ENCODE measurements around the gene KSR2. TPM values are rescaled to one million over a fixed set of nuclear protein-coding genes. Genes with fewer than 3 reads are reported as not detected.

Gene KSR2
- total RNA-seq, 1 experiment from 2014 or later: 1.3 TPM

- no peaks in the 10 kb centered on the region for H4K20me1 ChIP-seq (ENCODE audit: control insufficient read depth, insufficient read depth, insufficient read length)
- H2BK12ac ChIP-seq (ENCODE audit: insufficient read length, low read depth, low read length): no peak overlapping the region
- H3K9me3 ChIP-seq (ENCODE audit: control insufficient read depth, low read depth, low read length): peaks cover 9% of the 10 kb centered on the region
- DNase-seq: no peak
- H3K4me1 ChIP-seq (ENCODE audit: insufficient read depth, low read length): peaks cover 2% of the 10 kb centered on the region; the same call in 1 of the 2 replicates
- no peak overlapping the region for H2AK5ac ChIP-seq (ENCODE audit: insufficient read length, low read length)
- Mint-ChIP-seq H3K27ac (no peak overlapping the region), H3K4me1 (peaks cover 37 to 46% of the 10 kb centered on the region in 2 experiments), H3K27me3 (ENCODE audit: low read depth) (peaks cover 2% of the 10 kb centered on the region; the same call in 1 of the 2 replicates), H3K4me3 (no peak overlapping the region), H3K9me3 (peaks cover 22 to 28% of the 10 kb centered on the region in 2 experiments), H3K36me3 (ENCODE audit: insufficient read depth in 1 of 3, low read depth in 3 of 3) (peaks cover 17 to 24% (median 17%) of the 10 kb centered on the region in 3 experiments)
- H4K8ac ChIP-seq (replicated peaks; ENCODE audit: insufficient read length, low read depth, low read length): no peak overlapping the region
- H3K79me2 ChIP-seq (ENCODE audit: insufficient read depth, low read length): no peaks in the 10 kb centered on the region
- H2BK20ac ChIP-seq (ENCODE audit: low read depth, low read length, poor library complexity, severe bottlenecking): no peak overlapping the region
- no peak overlapping the region for H3K9ac ChIP-seq (ENCODE audit: extremely low read depth, insufficient read length, low read length)
- H2AFZ ChIP-seq (ENCODE audit: low read length): no peak overlapping the region
- no peak overlapping the region for H3K18ac ChIP-seq (ENCODE audit: insufficient read length, low read depth, low read length)
- no peak overlapping the region for H3K4me2 ChIP-seq (ENCODE audit: insufficient read depth, insufficient read length, low read length)
- H2BK120ac ChIP-seq (ENCODE audit: low read depth, low read length, poor library complexity, severe bottlenecking): no peak overlapping the region
- H3K79me1 ChIP-seq (ENCODE audit: insufficient read depth, low read depth, low read length, poor library complexity, severe bottlenecking): no peaks in the 10 kb centered on the region
- no peak overlapping the region for H3K23ac ChIP-seq (ENCODE audit: insufficient read length, low read depth, low read length)
- H3K27ac ChIP-seq (ENCODE audit: insufficient read length, low read depth, low read length): no peak overlapping the region
- H3K14ac ChIP-seq (ENCODE audit: insufficient read depth, low read length): no peak overlapping the region
- no peak overlapping the region for H3K56ac ChIP-seq (ENCODE audit: insufficient read length, low read depth, low read length)
- H4K91ac ChIP-seq (ENCODE audit: insufficient read length, low read depth, low read length): no peak overlapping the region
- WGBS (ENCODE audit: extremely low coverage, insufficient read length, low lambda C conversion rate): no CpG with 5 or more reads among the region's 7 CpGs
- H3K4ac ChIP-seq (ENCODE audit: low read depth, low read length): no peak overlapping the region
- no peak overlapping the region for H4K5ac ChIP-seq (ENCODE audit: insufficient read length, low read depth, low read length)
- no peaks in the 10 kb centered on the region for H3K27me3 ChIP-seq (ENCODE audit: insufficient read depth, low read length)
- H2BK5ac ChIP-seq (ENCODE audit: insufficient read length, low read length): no peak overlapping the region
- no peak overlapping the region for H2BK15ac ChIP-seq (ENCODE audit: low read depth, low read length)
- H3K23me2 ChIP-seq (ENCODE audit: insufficient read length, low read depth, low read length, poor library complexity, severe bottlenecking): no peaks in the 10 kb centered on the region
- no peak for TF ChIP-seq CTCF (conservative IDR thresholded peaks at IDR 0.05)
- H3T11ph ChIP-seq (ENCODE audit: low read length): no peak overlapping the region
Observed at GRCh38 chr12:117845271-117845904, 123.4 kb downstream of the KSR2 start.

Data from H9 (cell line).